Spleen (tissue), 7 donors: Measurements from ENCODE around the gene PPP4R3B.

Experiments
- CTCF ChIP-seq, 11 experiments: fragments of 200-600 bp in 7 of 11; fragments of 450-650 bp in 4 of 11; sonication (generic) in 4 of 11; IDR thresholded peaks in 8 of 11; conservative IDR thresholded peaks in 3 of 11; 1 replicate in 7 of 11; 2 replicates in 4 of 11; pipeline versions ENCODE4 v1.4.0 to v1.8.0; 2016 to 2021; ENCODE audit warnings: antibody characterized with exemption in 11 of 11, inconsistent platforms in 4 of 11, mild to moderate bottlenecking in 1 of 11
- POLR2A ChIP-seq, 3 donors: fragments of 450-650 bp; IDR thresholded peaks; one replicate each; pipeline ENCODE4 v1.5.1; 2017; ENCODE audit warnings: antibody characterized with exemption in 3 of 3, mild to moderate bottlenecking in 1 of 3
- POLR2AphosphoS5 ChIP-seq, 3 donors: sonication (generic); formaldehyde crosslinking; IDR thresholded peaks; one replicate each; pipeline ENCODE4 v1.5.1; 2017; ENCODE audit warnings: antibody characterized with exemption in 3 of 3
- donor health status: DM: no; HTN: no; CAD: no; lungs with moderate emphysema.
- donor health status: DM: no; HTN: no; CAD: no.
- donor health status: DM: no; HTN: no; CAD: no.

GRCh38 chr2:55611997-55612396 lies 5.4 kb downstream of the PPP4R3B start:
- no peak for TF ChIP-seq CTCF (IDR thresholded peaks at IDR 0.05 in 8 of 11, conservative IDR thresholded peaks at IDR 0.05 in 3 of 11)
- no peak for TF ChIP-seq POLR2AphosphoS5 (IDR thresholded peaks at IDR 0.05)
- TF ChIP-seq POLR2A (IDR thresholded peaks at IDR 0.05): no peak
